Measurements from ENCODE around the gene SRBD1.

DNA sequence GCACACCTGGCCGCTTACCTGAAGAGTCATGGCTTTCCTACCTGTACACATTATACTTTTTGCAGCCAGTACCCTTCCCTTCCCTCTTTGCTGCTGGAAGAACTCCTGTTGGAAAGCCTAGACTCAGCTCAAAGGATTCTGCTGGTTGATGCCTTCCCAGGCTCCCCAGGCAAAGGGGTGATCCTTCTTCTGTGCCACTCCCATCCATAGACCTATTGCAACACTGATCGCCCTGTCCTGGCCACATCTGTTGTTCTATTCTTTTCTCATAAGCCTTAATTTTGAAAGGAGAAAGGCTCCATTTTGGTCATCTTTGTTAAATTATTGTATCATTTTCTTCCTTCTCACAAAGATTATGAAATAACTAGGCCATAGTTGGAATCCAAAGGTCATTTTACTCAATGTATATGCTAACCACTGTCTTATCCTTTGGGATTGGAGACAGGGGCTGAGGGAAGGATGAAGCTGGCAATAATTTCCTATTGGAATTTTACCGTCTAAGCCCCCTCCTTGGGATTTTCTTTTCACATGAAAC lies 37.0 kb upstream of the SRBD1 start:
- TF ChIP-seq MAFK (IDR thresholded peaks at IDR 0.05; ENCODE audit: partially characterized antibody) (no peak), POLR2A (IDR thresholded peaks at IDR 0.05; ENCODE audit: low read length) (no peak)
- TF ChIP-seq, protein P1, sequence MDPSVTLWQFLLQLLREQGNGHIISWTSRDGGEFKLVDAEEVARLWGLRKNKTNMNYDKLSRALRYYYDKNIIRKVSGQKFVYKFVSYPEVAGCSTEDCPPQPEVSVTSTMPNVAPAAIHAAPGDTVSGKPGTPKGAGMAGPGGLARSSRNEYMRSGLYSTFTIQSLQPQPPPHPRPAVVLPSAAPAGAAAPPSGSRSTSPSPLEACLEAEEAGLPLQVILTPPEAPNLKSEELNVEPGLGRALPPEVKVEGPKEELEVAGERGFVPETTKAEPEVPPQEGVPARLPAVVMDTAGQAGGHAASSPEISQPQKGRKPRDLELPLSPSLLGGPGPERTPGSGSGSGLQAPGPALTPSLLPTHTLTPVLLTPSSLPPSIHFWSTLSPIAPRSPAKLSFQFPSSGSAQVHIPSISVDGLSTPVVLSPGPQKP (IDR thresholded peaks at IDR 0.05; ENCODE audit: low read depth, low read length): no peak
